DMS79 (cell line): ENCODE data around the gene SPOP.

Experiments used
- DNase-seq: peaks from one replicate; lab custom pipeline; 2025; lab: John Stamatoyannopoulos, UW

SPOP gene

DNA sequence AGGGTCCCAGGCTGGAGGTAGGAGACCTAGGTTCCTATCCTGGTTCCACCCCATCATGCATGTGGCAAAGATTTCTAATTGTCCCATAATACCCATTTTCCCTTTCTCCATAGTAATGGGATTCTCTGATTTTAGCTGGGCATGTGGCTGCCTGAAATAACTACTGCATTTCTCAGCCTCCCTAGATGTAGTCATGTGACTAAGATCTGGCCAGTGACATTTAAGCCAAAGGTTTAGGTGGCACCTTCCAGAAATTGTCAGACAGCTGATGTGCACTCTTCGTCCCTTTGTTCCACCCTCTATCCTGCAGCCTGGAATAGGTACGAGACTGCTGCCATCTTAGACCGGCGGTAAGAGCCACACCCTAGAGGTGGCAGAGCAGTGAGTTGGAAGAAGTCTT, 94.0 kb downstream of the SPOP start:
- DNase-seq: no peak

DNA sequence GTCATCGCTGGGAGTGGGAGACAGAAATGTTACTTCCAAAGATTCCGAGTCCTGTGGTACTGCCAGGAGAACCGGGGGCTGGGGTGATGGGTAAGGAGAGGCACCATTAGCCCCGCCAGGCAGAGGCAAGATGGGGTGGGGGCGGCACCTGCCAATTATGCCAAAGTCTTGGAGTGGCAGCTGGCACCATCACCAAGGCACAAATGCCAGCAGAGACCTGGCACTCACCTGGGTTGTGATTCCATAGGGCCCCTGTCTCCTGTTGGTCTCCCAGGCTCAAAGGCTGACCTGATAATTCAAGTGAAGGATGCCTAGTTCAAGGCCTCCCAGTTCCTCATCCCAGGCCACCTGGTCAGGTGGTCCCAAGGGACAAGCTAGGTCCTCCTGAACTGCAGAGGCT, 94.7 kb downstream of the SPOP start:
- no peak for DNase-seq

GRCh38 chr17:49582789-49583188, 95.1 kb downstream of the SPOP start:
- DNase-seq: no peak

GRCh38 chr17:49582055-49582722, 95.7 kb downstream of the SPOP start:
- DNase-seq: no peak

GRCh38 chr17:49581648-49581998, 96.3 kb downstream of the SPOP start:
- no peak for DNase-seq

DNA sequence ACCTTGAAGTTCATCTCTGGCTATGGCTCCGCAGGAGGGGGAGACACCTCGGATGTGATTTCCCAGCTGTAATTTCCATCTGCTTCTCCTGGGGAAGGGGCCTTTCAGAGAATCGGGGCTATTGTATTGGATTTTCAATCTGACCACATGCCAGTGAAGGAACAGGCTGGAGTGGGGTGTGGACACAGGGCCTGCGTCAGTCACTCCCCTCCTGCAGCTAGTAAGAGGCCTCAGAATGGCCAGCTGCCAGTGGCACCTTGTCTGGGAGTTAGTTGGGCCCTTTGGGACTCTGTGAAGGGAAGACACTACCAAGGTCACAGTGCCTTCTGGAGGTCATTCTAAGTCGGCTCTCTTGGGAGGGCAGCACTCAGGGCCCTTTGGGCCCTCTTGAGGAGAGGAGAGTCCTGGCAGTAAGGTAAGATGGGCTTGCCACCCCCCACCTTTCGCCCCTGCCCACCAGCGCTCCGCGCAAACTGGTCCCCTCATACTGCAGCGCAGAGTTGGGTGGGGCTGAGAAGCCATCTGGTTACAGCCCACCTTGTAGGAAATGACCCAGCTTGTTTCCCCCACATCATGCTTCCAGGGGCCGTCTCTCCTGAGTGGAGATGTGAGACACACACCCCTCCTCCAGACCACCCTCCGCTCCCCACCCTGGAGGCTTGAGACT, 96.8 kb downstream of the SPOP start:
- no peak for DNase-seq

DNA sequence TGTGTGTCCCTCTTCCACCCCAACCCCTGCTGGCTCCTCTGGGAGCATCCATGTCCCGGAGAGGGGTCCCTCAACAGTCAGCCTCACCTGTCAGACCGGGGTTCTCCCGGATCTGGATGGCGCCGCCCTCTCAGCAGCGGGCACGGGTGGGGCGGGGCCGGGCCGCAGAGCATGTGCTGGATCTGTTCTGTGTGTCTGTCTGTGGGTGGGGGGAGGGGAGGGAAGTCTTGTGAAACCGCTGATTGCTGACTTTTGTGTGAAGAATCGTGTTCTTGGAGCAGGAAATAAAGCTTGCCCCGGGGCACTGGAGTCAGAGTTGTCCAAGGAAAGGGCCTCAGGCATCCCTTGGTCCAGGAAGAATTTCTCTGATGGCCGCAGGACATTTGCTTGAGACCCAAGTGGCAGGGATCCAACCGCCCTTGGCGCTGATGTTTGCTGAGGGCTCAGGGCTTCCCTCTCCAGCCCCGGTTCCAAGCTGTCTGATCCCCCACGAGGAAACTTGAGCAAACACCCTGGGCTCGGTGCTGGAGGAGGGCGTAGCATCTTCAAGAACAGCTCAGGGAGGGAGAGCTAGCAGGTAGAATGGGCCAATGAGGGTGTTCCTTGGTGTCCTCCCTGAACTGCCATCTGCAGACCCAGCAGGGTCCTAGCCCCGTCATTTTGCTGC, 97.7 kb downstream of the SPOP start:
- no peak for DNase-seq

- no peak for DNase-seq
These were observed 98.4 kb downstream of the SPOP start for GRCh38 chr17:49579522-49579921.

DNA sequence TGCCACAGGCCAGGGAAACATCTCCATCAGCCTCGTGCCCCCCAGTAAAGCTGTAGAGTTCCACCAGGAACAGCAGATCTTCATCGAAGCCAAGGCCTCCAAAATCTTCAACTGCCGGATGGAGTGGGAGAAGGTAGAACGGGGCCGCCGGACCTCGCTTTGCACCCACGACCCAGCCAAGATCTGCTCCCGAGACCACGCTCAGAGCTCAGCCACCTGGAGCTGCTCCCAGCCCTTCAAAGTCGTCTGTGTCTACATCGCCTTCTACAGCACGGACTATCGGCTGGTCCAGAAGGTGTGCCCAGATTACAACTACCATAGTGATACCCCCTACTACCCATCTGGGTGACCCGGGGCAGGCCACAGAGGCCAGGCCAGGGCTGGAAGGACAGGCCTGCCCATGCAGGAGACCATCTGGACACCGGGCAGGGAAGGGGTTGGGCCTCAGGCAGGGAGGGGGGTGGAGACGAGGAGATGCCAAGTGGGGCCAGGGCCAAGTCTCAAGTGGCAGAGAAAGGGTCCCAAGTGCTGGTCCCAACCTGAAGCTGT, 98.9 kb downstream of the SPOP start:
- DNase-seq: no peak

GRCh38 chr17:49578414-49578813, 99.5 kb downstream of the SPOP start:
- DNase-seq: no peak

- DNase-seq: no peak
These were observed 99.9 kb downstream of the SPOP start for GRCh38 chr17:49577963-49578362.

GRCh38 chr17:49577650-49577934, 100.3 kb downstream of the SPOP start:
- DNase-seq: no peak

DNA sequence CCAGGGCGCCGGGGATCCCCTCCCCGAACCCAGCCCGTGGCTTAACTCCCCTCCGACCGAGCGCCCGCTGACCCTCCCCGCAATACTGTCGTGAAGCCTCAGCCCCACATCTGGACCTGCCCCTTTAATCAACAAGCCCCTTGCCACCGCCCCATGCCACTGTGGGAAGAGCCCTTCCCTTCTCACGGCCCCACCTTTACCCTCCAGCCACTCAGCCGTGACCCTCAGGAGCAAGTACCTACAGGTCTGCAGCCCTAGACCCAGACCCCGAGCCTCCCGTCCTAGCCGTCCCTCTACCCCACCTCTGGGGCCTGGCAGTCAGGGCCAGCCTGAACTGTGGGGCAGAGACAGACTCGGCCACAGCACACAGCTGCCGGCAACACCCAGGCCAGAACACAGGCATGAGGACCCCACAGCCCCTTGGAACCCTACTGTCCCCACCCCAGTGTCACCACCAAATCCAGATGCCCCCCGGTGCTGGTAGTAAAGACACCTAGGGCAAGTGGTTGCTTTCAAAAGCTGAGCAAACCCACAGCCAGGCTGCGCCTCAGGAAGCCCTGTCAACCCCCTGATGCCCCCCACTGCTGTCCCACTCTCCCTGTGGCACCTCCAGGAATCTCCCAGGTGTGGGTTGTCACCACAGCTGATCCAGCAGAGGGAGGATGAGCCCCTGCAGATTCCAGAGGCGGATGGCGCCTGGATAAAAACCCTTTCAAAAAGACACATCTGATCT, 100.8 kb downstream of the SPOP start:
- DNase-seq: no peak

DNA sequence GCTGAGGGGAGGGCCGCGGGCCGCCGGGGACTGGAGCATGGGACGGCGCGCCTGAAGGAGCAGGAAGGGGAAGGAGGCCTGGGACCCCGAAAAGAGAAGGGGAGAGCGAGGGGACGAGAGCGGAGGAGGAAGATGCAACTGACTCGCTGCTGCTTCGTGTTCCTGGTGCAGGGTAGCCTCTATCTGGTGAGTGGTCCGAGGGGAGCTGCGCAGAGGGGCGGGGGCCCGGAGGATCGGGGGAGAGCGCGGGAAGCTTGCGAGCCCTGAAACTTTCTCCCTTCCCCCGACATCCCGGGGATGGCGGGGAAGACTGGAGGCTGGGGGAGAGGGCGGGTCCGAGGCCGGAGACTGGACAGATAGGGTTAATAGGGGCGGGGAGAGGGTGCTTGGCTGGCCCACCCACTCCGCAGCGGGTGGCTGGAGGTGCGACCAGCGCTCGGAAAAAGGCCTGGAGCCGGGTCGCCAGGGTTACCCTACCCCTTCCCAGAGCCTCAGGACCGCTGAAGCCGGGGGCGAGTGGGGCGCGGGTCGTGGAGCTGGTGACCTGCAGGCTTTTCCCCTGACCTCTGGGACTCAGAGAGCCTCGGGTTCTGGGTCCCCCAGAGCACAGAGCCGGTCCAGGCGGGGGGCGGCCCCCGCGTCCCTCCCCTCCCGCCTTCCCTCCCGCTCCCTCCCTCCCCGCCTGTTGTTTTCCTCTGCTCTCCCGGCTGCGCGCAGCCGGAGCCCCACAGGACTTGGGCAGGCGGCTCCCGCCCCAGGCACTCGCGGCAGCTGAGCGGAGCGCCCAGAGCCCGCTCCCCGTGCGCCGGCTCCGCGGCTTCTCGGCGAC, 101.6 kb downstream of the SPOP start:
- DNase-seq: no peak

- peak; percentile 31 for DNase-seq
These were observed 102.2 kb downstream of the SPOP start, which contains the start of gene NXPH3 for GRCh38 chr17:49575679-49576087. Gene NXPH3, plus strand, starts transcription at chr17:49575871. Its CDS starts 349 bp downstream, at chr17:49576220.

DNA sequence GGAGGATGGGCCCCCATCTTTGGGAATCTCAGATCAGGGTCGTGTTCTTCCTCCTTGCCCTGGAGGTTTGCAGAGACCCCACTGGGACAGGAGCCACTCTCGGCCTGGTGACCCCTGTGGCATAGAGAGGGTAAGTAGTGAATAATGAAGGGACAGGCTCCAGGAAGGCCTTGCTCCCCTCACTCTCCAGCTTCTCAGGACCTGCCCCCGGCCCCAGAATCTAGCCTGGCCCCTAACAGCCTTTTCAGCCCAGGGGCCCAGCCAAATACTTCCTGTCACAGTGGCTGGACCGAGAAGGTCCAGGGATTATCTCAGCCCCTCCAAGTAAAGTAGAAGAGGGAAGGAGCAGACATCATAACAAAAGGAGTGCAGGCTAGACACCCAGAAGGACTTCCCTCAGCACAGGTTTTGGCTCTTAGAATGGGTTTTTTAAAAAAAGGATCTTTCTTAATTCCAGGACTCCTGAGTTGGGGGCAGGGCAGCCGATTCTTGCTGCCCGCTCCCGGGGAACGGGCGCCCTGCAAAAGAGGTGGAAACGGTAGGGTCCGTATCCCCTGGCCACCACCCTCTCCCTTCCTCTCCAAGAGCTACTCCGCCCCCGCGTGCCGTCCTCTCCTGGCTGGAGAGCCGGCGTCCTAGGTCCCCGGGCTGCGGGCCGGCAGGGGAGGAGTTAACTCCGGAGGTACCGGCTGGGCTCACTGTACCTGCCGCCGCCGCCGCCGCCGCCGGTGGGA, 102.8 kb downstream of the SPOP start:
- no peak for DNase-seq

GRCh38 chr17:49574323-49574781, 103.5 kb downstream of the SPOP start:
- DNase-seq: no peak

DNA sequence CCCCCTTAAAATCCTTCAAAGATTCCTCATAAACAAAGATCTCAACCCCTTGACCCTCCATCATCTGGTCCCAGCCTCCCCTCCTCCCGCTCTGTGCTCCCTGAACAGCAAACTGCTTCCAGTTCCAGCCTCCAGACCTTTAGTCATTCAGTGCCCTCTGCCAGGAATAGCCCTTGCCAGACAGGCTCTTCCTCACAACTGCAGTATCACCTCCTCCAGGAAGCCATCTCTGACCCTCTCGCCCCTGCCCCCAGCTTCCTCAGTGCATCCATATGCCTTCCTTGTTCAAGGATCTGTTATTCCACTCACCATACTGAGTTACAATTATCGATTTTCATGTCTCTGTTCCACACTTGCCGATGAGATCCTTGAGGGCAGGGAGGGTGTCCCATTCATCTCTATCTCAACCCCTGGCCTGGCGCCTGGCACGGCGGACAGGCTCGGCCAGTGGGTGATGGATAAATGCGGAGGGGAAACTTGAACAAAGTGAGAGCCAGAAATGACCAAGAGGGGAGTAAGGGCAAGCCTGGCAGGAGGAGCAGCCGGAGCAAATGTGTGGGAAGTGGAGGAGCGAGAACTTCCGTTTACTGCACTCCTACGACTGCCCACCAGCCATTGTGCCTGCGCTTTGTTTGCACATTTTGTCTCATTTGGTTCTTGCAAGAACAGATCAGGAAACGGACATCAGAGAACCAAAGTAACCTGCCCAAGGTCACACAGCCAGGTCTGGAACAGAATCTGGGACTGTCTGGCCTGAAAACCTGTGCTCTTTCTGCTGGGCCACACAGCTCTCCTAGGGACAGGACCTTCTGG, 104.2 kb downstream of the SPOP start:
- no peak for DNase-seq

GRCh38 chr17:49572806-49573420, 105.0 kb downstream of the SPOP start:
- no peak for DNase-seq

- DNase-seq: no peak
These were observed 105.7 kb downstream of the SPOP start for GRCh38 chr17:49572226-49572625.
